Nephron progenitor cell (in vitro differentiated cells): Measurements from ENCODE around the gene GCM1.

Source experiments
- DNase-seq: peaks from one replicate; pipeline ENCODE4 v3.0.0; 2021
- H3K27ac Mint-ChIP-seq: 2 replicates; pipeline ENCODE4 v1.8.0; 2021; ENCODE audit warnings: mild to moderate bottlenecking, moderate library complexity, mixed read lengths
- H3K27me3 Mint-ChIP-seq: 2 replicates; pipeline ENCODE4 v1.8.0; 2021; ENCODE audit warnings: mild to moderate bottlenecking, low read depth, mixed read lengths; ENCODE audit not compliant: poor library complexity
- H3K36me3 Mint-ChIP-seq: 2 replicates; pipeline ENCODE4 v1.8.0; 2021; ENCODE audit warnings: low read depth, mixed read lengths
- H3K4me1 Mint-ChIP-seq: 2 replicates; pipeline ENCODE4 v1.8.0; 2021; ENCODE audit warnings: mixed read lengths
- H3K4me3 Mint-ChIP-seq: 2 replicates; pipeline ENCODE4 v1.8.0; 2021; ENCODE audit warnings: mild to moderate bottlenecking, moderate library complexity, mixed read lengths
- H3K9me3 Mint-ChIP-seq: 2 replicates; pipeline ENCODE4 v1.8.0; 2021; ENCODE audit warnings: mild to moderate bottlenecking, moderate library complexity, mixed read lengths
- CTCF ChIP-seq: fragments of 200-600 bp; sonication (generic); IDR thresholded peaks from 2 replicates; pipeline ENCODE4 v1.5.0; 2021; ENCODE audit warnings: antibody characterized with exemption

Gene GCM1

GRCh38 chr6:53144802-53145201, 3.8 kb downstream of the GCM1 start:
- Mint-ChIP-seq H3K27ac (no peak overlapping the region), H3K4me1 (no peaks in the 10 kb centered on the region), H3K36me3 (no peaks in the 10 kb centered on the region), H3K9me3 (peaks cover 12% of the 10 kb centered on the region), H3K4me3 (no peak overlapping the region), H3K27me3 (no peaks in the 10 kb centered on the region)
- TF ChIP-seq CTCF: no peak
- DNase-seq: no peak

- Mint-ChIP-seq H3K4me1 (no peaks in the 10 kb centered on the region), H3K4me3 (no peak overlapping the region), H3K9me3 (peaks cover 12% of the 10 kb centered on the region), H3K27me3 (no peaks in the 10 kb centered on the region), H3K36me3 (no peaks in the 10 kb centered on the region), H3K27ac (no peak overlapping the region)
- no peak for TF ChIP-seq CTCF
- DNase-seq: no peak
Observed at GRCh38 chr6:53143710-53144109, 4.9 kb downstream of the GCM1 start.

- H3K36me3 Mint-ChIP-seq: no peaks in the 10 kb centered on the region
- H3K9me3 Mint-ChIP-seq: peaks cover 12% of the 10 kb centered on the region
- no peak overlapping the region for H3K4me3 Mint-ChIP-seq
- no peak for TF ChIP-seq CTCF
- H3K27ac Mint-ChIP-seq: no peak overlapping the region
- no peaks in the 10 kb centered on the region for H3K4me1 Mint-ChIP-seq
- no peak for DNase-seq
- no peaks in the 10 kb centered on the region for H3K27me3 Mint-ChIP-seq
Observed at GRCh38 chr6:53142810-53143209, 5.8 kb downstream of the GCM1 start.

- H3K27me3 Mint-ChIP-seq: no peaks in the 10 kb centered on the region
- no peaks in the 10 kb centered on the region for H3K36me3 Mint-ChIP-seq
- DNase-seq: no peak
- no peak overlapping the region for H3K4me3 Mint-ChIP-seq
- H3K27ac Mint-ChIP-seq: no peak overlapping the region
- peaks cover 7% of the 10 kb centered on the region for H3K4me1 Mint-ChIP-seq
- peaks cover 12% of the 10 kb centered on the region for H3K9me3 Mint-ChIP-seq
- TF ChIP-seq CTCF: no peak
Observed at GRCh38 chr6:53139841-53140413, 8.7 kb downstream of the GCM1 start.

- no peaks in the 10 kb centered on the region for H3K36me3 Mint-ChIP-seq
- no peak overlapping the region for H3K27ac Mint-ChIP-seq
- no peaks in the 10 kb centered on the region for H3K9me3 Mint-ChIP-seq
- no peaks in the 10 kb centered on the region for H3K27me3 Mint-ChIP-seq
- H3K4me1 Mint-ChIP-seq: peaks cover 8% of the 10 kb centered on the region
- H3K4me3 Mint-ChIP-seq: no peak overlapping the region
- no peak for TF ChIP-seq CTCF
- no peak for DNase-seq
Observed at GRCh38 chr6:53136000-53136609, 12.5 kb downstream of the GCM1 start.

GRCh38 chr6:53134601-53135235, 13.9 kb downstream of the GCM1 start:
- H3K27me3 Mint-ChIP-seq: no peaks in the 10 kb centered on the region
- no peak for DNase-seq
- no peaks in the 10 kb centered on the region for H3K9me3 Mint-ChIP-seq
- TF ChIP-seq CTCF: no peak
- H3K27ac Mint-ChIP-seq: no peak overlapping the region
- H3K4me3 Mint-ChIP-seq: no peak overlapping the region
- no peaks in the 10 kb centered on the region for H3K36me3 Mint-ChIP-seq
- H3K4me1 Mint-ChIP-seq: peaks cover 20% of the 10 kb centered on the region
